ENCODE measurements around the gene PIK3R1. TPM values are rescaled to one million over a fixed set of nuclear protein-coding genes. Genes with fewer than 3 reads are reported as not detected.

Gene PIK3R1
- total RNA-seq, 1 donor from 2014 or later: 110 TPM

- Mint-ChIP-seq H3K4me1 (ENCODE audit: unreplicated experiment) (peaks cover 17% of the 10 kb centered on the region), H3K9me3 (peaks cover 12% of the 10 kb centered on the region), H3K4me3 (no peak overlapping the region), H3K27me3 (no peaks in the 10 kb centered on the region), H3K27ac (no peak overlapping the region), H3K36me3 (peaks cover 2% of the 10 kb centered on the region)
- TF ChIP-seq CTCF (conservative IDR thresholded peaks at IDR 0.05): no peak
- DNase-seq (ENCODE audit: extremely low spot score, unreplicated experiment): no peak
Observed at GRCh38 chr5:68342693-68343092, 127.1 kb downstream of the PIK3R1 start.

- Mint-ChIP-seq H3K4me3 (no peak overlapping the region), H3K27ac (no peak overlapping the region), H3K4me1 (ENCODE audit: unreplicated experiment) (peaks cover 17% of the 10 kb centered on the region), H3K36me3 (peaks cover 6% of the 10 kb centered on the region), H3K27me3 (no peaks in the 10 kb centered on the region), H3K9me3 (peaks cover 17% of the 10 kb centered on the region)
- TF ChIP-seq CTCF (conservative IDR thresholded peaks at IDR 0.05): no peak
- DNase-seq (ENCODE audit: extremely low spot score, unreplicated experiment): no peak
Observed at GRCh38 chr5:68343421-68343826, 127.9 kb downstream of the PIK3R1 start.

- H3K36me3 Mint-ChIP-seq: peaks cover 6% of the 10 kb centered on the region
- H3K9me3 Mint-ChIP-seq: peaks cover 17% of the 10 kb centered on the region
- no peaks in the 10 kb centered on the region for H3K27me3 Mint-ChIP-seq
- TF ChIP-seq CTCF (conservative IDR thresholded peaks at IDR 0.05): no peak
- peak overlapping the region; percentile 1 for H3K27ac Mint-ChIP-seq
- peaks cover 13% of the 10 kb centered on the region for H3K4me1 Mint-ChIP-seq (ENCODE audit: unreplicated experiment)
- no peak for DNase-seq (ENCODE audit: extremely low spot score, unreplicated experiment)
- H3K4me3 Mint-ChIP-seq: no peak overlapping the region
Observed at GRCh38 chr5:68344447-68345111, 129.0 kb downstream of the PIK3R1 start.

- DNase-seq (ENCODE audit: extremely low spot score, unreplicated experiment): no peak
- Mint-ChIP-seq H3K36me3 (peaks cover 6% of the 10 kb centered on the region), H3K27ac (no peak overlapping the region), H3K9me3 (peaks cover 17% of the 10 kb centered on the region), H3K27me3 (no peaks in the 10 kb centered on the region), H3K4me1 (ENCODE audit: unreplicated experiment) (peaks cover 11% of the 10 kb centered on the region), H3K4me3 (no peak overlapping the region)
- TF ChIP-seq CTCF (conservative IDR thresholded peaks at IDR 0.05): no peak
Observed at GRCh38 chr5:68345171-68345570, 129.6 kb downstream of the PIK3R1 start.

- no peak for TF ChIP-seq CTCF (conservative IDR thresholded peaks at IDR 0.05)
Observed at GRCh38 chr5:68345582-68345981, 130.0 kb downstream of the PIK3R1 start.

More at GRCh38 chr5:68345582-68345981, 130.0 kb downstream of the PIK3R1 start:
- no peaks in the 10 kb centered on the region for H3K27me3 Mint-ChIP-seq
- peaks cover 6% of the 10 kb centered on the region for H3K36me3 Mint-ChIP-seq
- peaks cover 17% of the 10 kb centered on the region for H3K9me3 Mint-ChIP-seq
- H3K4me1 Mint-ChIP-seq (ENCODE audit: unreplicated experiment): peaks cover 11% of the 10 kb centered on the region
- H3K4me3 Mint-ChIP-seq: no peak overlapping the region
- H3K27ac Mint-ChIP-seq: no peak overlapping the region
- no peak for DNase-seq (ENCODE audit: extremely low spot score, unreplicated experiment)
